ENCODE measurements around the gene IER5L.

Gene IER5L

DNA sequence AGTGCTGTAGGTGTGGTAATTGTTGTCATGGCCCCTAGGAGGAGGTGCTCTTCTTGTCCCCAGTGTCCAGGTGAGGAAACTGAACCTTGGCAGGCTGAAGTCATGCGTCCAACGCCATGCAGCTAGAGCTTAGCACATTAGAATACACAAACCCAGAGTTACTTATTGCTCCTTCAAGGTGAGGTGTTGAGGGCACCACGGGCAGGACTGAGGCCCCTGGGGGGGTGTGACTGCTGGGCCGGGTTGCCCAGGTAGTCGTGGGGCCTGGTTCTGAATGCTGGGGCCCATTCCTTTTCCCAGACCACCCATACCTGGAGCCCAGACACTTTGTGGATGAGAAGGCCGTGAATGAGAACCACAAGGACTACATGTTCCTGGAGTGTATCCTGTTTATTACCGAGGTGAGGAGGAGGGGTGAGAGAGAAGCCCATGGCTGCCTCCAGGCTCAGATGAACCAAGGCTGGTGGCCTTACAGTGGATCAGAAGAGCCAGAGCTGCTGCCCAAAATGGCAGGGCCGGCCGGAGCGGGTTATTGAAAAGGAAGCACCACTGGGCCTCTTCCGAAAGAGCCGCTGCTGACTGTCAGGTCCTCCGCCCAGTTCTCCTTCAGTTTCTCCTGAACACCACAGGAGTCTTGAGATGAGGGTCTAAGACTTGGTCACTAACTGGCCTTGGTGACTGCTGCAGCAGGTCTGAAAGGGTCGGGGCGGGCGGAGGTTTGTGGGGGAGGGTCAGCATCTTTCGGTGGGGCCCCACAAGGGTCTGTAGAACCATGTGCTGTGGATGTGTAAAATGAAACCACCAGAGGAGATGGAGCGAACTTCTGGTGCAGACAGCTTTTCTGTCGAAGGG is 40.5 kb downstream of the IER5L start:
- Histone ChIP-seq H3K9me2 (ENCODE audit: low read depth, low read length) (no peaks in the 10 kb centered on the region), H4K20me1 (ENCODE audit: insufficient read depth, low read length) (no peaks in the 10 kb centered on the region), H3K4me2 (ENCODE audit: low read length) (no peak overlapping the region), H3K27me3 (ENCODE audit: insufficient read depth, low read length) (no peaks in the 10 kb centered on the region), H2AFZ (ENCODE audit: low read length) (no peak overlapping the region), H3K36me3 (ENCODE audit: insufficient read depth, low read length) (peaks cover 46% of the 10 kb centered on the region), H3K79me2 (ENCODE audit: insufficient read depth, low read length) (no peaks in the 10 kb centered on the region), H3K4me1 (ENCODE audit: insufficient read depth, low read length, severe bottlenecking) (peaks cover 36% of the 10 kb centered on the region), H3K27ac (ENCODE audit: low read depth, low read length, poor library complexity, severe bottlenecking) (no peak overlapping the region), H3F3A (ENCODE audit: insufficient read depth, low read length) (peaks cover 5% of the 10 kb centered on the region; the same call in 1 of the 2 replicates), H3K4me3 (ENCODE audit: low read depth, low read length, poor library complexity, severe bottlenecking) (no peak overlapping the region), H3K9me3 (ENCODE audit: low read length) (no peaks in the 10 kb centered on the region), H3K9ac (ENCODE audit: low read length) (no peak overlapping the region)
- TF ChIP-seq, protein P1, sequence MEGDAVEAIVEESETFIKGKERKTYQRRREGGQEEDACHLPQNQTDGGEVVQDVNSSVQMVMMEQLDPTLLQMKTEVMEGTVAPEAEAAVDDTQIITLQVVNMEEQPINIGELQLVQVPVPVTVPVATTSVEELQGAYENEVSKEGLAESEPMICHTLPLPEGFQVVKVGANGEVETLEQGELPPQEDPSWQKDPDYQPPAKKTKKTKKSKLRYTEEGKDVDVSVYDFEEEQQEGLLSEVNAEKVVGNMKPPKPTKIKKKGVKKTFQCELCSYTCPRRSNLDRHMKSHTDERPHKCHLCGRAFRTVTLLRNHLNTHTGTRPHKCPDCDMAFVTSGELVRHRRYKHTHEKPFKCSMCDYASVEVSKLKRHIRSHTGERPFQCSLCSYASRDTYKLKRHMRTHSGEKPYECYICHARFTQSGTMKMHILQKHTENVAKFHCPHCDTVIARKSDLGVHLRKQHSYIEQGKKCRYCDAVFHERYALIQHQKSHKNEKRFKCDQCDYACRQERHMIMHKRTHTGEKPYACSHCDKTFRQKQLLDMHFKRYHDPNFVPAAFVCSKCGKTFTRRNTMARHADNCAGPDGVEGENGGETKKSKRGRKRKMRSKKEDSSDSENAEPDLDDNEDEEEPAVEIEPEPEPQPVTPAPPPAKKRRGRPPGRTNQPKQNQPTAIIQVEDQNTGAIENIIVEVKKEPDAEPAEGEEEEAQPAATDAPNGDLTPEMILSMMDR (IDR thresholded peaks at IDR 0.05; ENCODE audit: low read length) = no peak

DNA sequence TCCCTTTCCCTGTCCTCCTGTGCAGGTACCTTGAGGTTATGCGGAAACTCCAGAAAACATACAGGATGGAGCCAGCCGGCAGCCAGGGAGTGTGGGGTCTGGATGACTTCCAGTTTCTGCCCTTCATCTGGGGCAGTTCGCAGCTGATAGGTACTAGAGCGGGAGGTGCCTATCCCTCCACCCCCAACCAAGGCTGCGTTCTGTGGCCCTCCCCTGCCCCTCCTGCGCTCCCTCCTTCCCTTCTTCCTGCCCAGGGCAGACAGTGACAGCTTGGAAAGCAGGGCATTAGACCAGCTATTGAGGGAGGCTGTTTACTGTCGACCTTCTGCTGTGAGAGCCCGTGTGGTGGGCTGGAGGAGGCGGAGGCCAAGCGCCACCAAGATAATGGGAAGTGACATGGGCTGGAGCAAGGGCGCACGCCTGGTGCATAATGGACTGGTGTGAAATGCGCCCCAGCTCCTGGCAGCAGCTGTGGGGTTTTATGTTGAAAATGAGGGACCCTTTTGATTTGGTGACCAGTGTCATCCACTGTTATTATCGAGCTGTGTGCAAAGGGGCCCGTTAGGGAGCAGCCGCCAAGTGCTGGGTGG is 41.5 kb downstream of the IER5L start:
- no peaks in the 10 kb centered on the region for H3K9me2 ChIP-seq (ENCODE audit: low read depth, low read length)
- no peaks in the 10 kb centered on the region for H3K27me3 ChIP-seq (ENCODE audit: insufficient read depth, low read length)
- H4K20me1 ChIP-seq (ENCODE audit: insufficient read depth, low read length) = no peaks in the 10 kb centered on the region
- peaks cover 44% of the 10 kb centered on the region for H3K36me3 ChIP-seq (ENCODE audit: insufficient read depth, low read length)
- TF ChIP-seq, protein P1 (IDR thresholded peaks at IDR 0.05; ENCODE audit: low read length) = no peak
- H3F3A ChIP-seq (ENCODE audit: insufficient read depth, low read length) = peaks cover 5% of the 10 kb centered on the region; the same call in 1 of the 2 replicates
- H2AFZ ChIP-seq (ENCODE audit: low read length) = no peak overlapping the region
- no peak overlapping the region for H3K9ac ChIP-seq (ENCODE audit: low read length)
- H3K79me2 ChIP-seq (ENCODE audit: insufficient read depth, low read length) = no peaks in the 10 kb centered on the region
- H3K4me3 ChIP-seq (ENCODE audit: low read depth, low read length, poor library complexity, severe bottlenecking) = no peak overlapping the region
- H3K4me2 ChIP-seq (ENCODE audit: low read length) = no peak overlapping the region
- peaks cover 31% of the 10 kb centered on the region for H3K4me1 ChIP-seq (ENCODE audit: insufficient read depth, low read length, severe bottlenecking)
- no peak overlapping the region for H3K27ac ChIP-seq (ENCODE audit: low read depth, low read length, poor library complexity, severe bottlenecking)
- no peaks in the 10 kb centered on the region for H3K9me3 ChIP-seq (ENCODE audit: low read length)

DNA sequence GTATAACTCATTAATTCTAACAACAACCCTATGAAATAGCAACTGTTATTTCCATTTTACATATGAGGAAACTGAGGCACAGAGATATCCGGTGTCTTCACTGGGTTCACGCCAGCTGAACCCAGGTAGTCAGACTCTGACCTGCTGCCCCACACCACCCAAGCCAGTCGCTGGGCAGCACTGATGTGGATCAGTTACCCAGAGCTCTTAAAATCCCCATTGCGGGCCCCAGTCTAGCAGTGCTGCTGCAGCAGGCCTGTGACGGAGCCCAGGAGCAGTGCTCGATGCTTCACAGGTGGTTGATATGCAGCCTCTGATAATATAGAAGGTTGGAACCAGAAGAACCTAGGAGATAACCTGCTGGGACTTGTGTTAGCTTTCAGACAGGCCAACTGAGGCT is 42.6 kb downstream of the IER5L start:
- no peaks in the 10 kb centered on the region for H3K27me3 ChIP-seq (ENCODE audit: insufficient read depth, low read length)
- peaks cover 50% of the 10 kb centered on the region for H3K36me3 ChIP-seq (ENCODE audit: insufficient read depth, low read length)
- no peaks in the 10 kb centered on the region for H3K9me3 ChIP-seq (ENCODE audit: low read length)
- H3F3A ChIP-seq (ENCODE audit: insufficient read depth, low read length) = no peaks in the 10 kb centered on the region
- no peaks in the 10 kb centered on the region for H3K79me2 ChIP-seq (ENCODE audit: insufficient read depth, low read length)
- H3K9ac ChIP-seq (ENCODE audit: low read length) = no peak overlapping the region
- no peaks in the 10 kb centered on the region for H4K20me1 ChIP-seq (ENCODE audit: insufficient read depth, low read length)
- H3K4me3 ChIP-seq (ENCODE audit: low read depth, low read length, poor library complexity, severe bottlenecking) = no peak overlapping the region
- H3K27ac ChIP-seq (ENCODE audit: low read depth, low read length, poor library complexity, severe bottlenecking) = no peak overlapping the region
- H3K4me2 ChIP-seq (ENCODE audit: low read length) = no peak overlapping the region
- no peak overlapping the region for H2AFZ ChIP-seq (ENCODE audit: low read length)
- H3K4me1 ChIP-seq (ENCODE audit: insufficient read depth, low read length, severe bottlenecking) = peaks cover 24% of the 10 kb centered on the region
- TF ChIP-seq EZH2 (IDR thresholded peaks at IDR 0.05; ENCODE audit: borderline replicate concordance, low read length) = no peak
- TF ChIP-seq, protein P1 (IDR thresholded peaks at IDR 0.05; ENCODE audit: low read length) = no peak
- no peaks in the 10 kb centered on the region for H3K9me2 ChIP-seq (ENCODE audit: low read depth, low read length)
